T47D (cell line): ENCODE results near the gene RPTOR.

Source experiments
- DNase-seq, 2 experiments: peaks; one replicate each; pipeline versions ENCODE4 v3.0.0 to v3.0.0-alpha.2; 2011 to 2012; ENCODE audit warnings: low read depth in 1 of 2, low spot score in 1 of 2
- JUND ChIP-seq: IDR thresholded peaks from 2 replicates; pipeline ENCODE4 v1.6.1; 2012; ENCODE audit warnings: low read depth
- in situ Hi-C: cut with HindIII; loops from 2 replicates; pipeline ENCODE4 v1.10.0; 2016; ENCODE audit warnings: low sequenced_read_pairs, low pct_unique_long_range_greater_than_20kb

Gene RPTOR

GRCh38 chr17:80946449-80946848 lies 401.8 kb downstream of the RPTOR start:
- DNase-seq, result no peak
- in situ Hi-C loops, result no loop called here
- TF ChIP-seq JUND, result no peak

GRCh38 chr17:80947200-80947940 lies 402.7 kb downstream of the RPTOR start:
- in situ Hi-C loops, result no loop called here
- no peak for TF ChIP-seq JUND
- DNase-seq, result no peak

GRCh38 chr17:80948019-80948975 lies 403.7 kb downstream of the RPTOR start:
- TF ChIP-seq JUND, result no peak
- no peak for DNase-seq
- in situ Hi-C loops, result no loop called here

GRCh38 chr17:80948976-80949450 lies 404.4 kb downstream of the RPTOR start:
- DNase-seq, result no peak
- no peak for TF ChIP-seq JUND
- in situ Hi-C loops, result no loop called here

DNA sequence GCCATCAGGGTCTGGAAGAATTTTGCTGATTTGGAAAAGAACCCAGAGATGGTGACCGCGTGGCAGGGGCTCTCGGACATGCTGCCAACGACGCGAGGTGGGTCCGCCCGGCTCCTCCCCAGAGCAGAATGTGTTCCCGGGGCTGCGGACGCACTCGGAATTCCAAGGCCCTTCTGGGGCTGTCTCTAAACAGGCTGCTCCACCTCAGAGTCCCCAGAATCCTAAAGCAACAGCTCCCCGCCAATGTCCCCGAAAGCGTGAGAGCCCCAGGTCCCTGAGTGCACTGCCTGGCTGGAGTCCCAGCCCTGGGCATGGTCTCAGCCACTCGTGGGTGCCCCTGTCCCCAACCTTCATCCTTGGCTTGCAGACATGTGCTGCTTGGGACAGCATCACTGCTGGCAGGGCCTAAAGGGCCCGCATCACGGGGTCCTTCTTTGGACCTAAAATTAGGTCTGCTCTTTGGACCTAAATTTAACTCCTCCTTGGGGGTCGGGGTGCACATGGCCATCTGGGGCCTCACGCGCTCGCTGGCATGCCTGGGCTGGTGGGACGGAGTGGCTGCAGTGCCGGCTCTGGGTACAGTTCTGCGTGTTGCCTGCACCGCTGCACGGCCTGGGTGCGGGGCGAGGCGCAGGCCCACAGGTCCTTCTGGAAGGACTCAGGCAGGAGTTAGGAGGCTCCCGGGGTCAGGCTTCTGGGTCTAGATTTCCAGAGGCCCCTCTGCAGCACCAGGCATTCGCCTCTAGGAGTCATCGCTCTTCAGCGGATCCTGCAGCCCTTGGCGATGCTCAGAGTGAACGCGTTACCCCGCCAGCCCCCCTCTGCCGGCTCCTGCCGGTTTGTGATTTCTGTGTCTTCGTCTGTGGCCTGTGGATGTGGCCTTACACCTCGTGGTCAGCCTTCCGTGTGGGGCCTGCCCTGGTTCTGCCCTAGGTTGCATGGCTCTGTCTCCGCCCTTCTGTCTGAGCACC lies 405.1 kb downstream of the RPTOR start:
- no peak for DNase-seq
- TF ChIP-seq JUND, result no peak
- in situ Hi-C loops, result no loop called here

DNA sequence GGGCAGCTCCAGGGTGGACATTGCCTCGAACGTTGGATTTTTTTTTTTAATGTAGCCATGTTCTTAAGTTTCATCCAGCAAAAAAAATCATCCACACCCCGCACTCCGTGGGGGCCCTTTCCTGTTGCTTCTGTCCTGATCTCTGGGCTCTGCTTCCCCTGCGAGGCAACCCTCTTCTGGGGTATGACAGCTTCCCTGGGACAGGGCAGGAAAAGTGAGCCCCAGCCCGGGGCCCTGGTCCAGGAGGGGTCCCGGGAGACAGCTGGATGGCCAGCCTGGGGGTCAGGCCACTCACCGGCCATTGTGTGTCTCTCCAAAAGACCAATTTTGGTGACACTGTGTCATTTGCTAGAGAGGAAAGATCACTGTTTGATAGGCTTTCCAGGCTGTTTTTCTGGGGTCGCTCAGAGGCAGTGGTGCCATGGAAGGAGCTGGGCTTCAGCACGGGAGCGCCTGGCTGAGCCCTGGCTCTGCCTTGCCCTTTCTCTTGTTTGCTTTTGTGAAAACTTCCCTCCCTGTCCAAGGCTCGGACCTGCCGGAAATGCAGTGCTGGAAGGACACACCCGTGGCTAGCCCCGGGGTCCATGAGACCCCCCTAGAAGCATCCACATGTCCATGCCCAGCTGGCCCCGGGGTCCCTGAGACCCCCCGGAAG lies 406.0 kb downstream of the RPTOR start:
- DNase-seq, result no peak
- TF ChIP-seq JUND, result no peak
- in situ Hi-C loops, result no loop called here

GRCh38 chr17:80951121-80952090 lies 406.8 kb downstream of the RPTOR start:
- no peak for TF ChIP-seq JUND
- no peak for DNase-seq
- in situ Hi-C loops, result no loop called here

DNA sequence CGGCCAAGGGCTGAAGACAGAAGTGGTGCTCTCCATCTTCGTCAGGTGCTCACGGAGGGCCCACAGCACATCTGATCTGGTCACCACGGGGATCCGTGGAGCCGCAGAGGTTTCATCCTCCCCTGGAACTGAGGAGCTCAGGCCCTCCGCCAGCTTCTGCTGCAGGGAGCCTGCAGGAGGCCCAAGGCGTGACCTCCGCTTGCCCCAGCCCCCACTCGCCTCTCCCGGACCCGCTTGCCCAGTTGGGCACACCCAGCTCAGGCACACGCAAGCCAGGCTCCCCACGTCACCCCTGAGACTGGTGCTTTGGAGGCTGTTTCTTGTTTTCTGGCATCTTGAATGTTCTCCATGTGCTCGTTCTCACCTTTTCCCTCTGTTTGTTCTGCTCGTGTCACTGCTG lies 407.7 kb downstream of the RPTOR start:
- in situ Hi-C loops, result no loop called here
- TF ChIP-seq JUND, result no peak
- no peak for DNase-seq

DNA sequence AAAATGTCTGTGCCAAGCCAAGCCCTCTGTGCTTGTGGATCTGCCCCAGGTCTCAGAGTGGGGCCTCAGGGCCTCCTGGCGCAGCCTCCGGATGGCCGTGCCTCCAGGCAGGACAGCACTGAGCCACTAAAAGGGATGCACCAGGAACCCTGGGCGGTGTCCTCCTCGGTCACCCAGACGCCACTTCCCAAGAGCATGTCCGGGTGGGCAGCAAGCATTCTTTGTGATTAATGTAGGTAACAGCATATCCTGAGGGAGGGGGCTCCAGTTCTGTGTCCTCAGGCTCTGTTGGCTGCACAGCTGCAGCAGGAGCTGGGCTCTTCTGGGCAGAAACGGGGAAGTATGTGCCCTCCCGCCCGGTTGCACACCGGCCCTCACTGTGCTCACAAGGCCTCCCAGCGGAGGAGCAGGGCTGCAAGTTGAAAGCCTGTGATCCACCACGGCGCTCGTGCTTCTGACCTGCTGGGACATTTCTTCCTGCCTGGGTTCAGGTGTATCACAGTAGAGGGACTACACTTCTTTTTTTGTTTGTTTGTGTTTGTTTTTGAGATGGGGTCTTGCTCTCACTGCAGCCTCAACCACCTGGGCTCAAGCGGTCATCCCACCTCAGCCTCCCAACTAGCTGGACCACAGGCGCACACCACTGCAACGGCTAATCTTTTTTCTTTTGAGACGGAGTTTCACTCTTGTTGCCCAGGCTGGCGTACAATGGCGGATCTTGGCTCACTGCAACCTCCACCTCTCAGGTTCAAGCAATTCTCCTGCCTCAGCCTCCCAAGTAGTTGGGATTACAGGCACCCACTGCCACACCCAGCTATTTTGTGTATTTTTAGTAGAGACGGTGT lies 409.1 kb downstream of the RPTOR start:
- TF ChIP-seq JUND, result no peak
- in situ Hi-C loops, result no loop called here
- DNase-seq, result no peak

GRCh38 chr17:80955078-80955477 lies 410.4 kb downstream of the RPTOR start:
- in situ Hi-C loops, result no loop called here
- no peak for TF ChIP-seq JUND
- DNase-seq, result no peak
